Skeletal muscle satellite cell (primary cell): ENCODE results near the gene USF3.
"Not testable (repeated sequence)": the region's sequence is repeated elsewhere in the genome, so short reads cannot be mapped to it uniquely, and the experiment has no call there.

Experiments
- H3K27me3 ChIP-seq: 2 replicates; pipeline ENCODE4 v1.7.0; 2013; ENCODE audit warnings: low read length; ENCODE audit not compliant: control insufficient read depth, insufficient read depth
- H3K36me3 ChIP-seq: 2 replicates; pipeline ENCODE4 v1.7.0; 2013; ENCODE audit warnings: mild to moderate bottlenecking, control low read depth, low read length; ENCODE audit not compliant: insufficient read depth
- H3K4me1 ChIP-seq: 2 replicates; pipeline ENCODE4 v1.7.0; 2013; ENCODE audit warnings: low read length; ENCODE audit not compliant: control insufficient read depth, insufficient read depth
- H3K4me2 ChIP-seq: 2 replicates; pipeline ENCODE4 v1.7.0; 2013; ENCODE audit warnings: mild to moderate bottlenecking, low read length
- H3K4me3 ChIP-seq: 2 replicates; pipeline ENCODE4 v1.7.0; 2013; ENCODE audit warnings: low read length
- H3K9ac ChIP-seq: 2 replicates; pipeline ENCODE4 v1.7.0; 2013; ENCODE audit warnings: mild to moderate bottlenecking, low read depth, low read length, moderate library complexity
- H3K9me3 ChIP-seq: replicated peaks from 2 replicates; pipeline ENCODE4 v1.7.0; 2013; ENCODE audit warnings: mild to moderate bottlenecking, control low read depth, low read length

Gene USF3

GRCh38 chr3:113648524-113648923 lies 47.9 kb downstream of the USF3 start:
- peaks cover 8% of the 10 kb centered on the region for H3K9me3 ChIP-seq
- H3K4me2 ChIP-seq, result no peak overlapping the region
- H3K36me3 ChIP-seq, result no peaks in the 10 kb centered on the region
- H3K4me3 ChIP-seq, result no peak overlapping the region
- H3K27me3 ChIP-seq, result no peaks in the 10 kb centered on the region
- no peaks in the 10 kb centered on the region for H3K4me1 ChIP-seq
- no peak overlapping the region for H3K9ac ChIP-seq

- Histone ChIP-seq H3K27me3 (no peaks in the 10 kb centered on the region), H3K9ac (no peak overlapping the region), H3K4me1 (no peaks in the 10 kb centered on the region), H3K36me3 (no peaks in the 10 kb centered on the region), H3K9me3 (peaks cover 8% of the 10 kb centered on the region), H3K4me2 (no peak overlapping the region), H3K4me3 (no peak overlapping the region)
Observed at GRCh38 chr3:113643583-113643982, 52.9 kb downstream of the USF3 start.

GRCh38 chr3:113638910-113639309 lies 57.5 kb downstream of the USF3 start:
- Histone ChIP-seq H3K36me3 (no peaks in the 10 kb centered on the region), H3K4me3 (no peak overlapping the region), H3K4me2 (no peak overlapping the region), H3K9ac (no peak overlapping the region), H3K9me3 (peaks cover 2% of the 10 kb centered on the region), H3K4me1 (no peaks in the 10 kb centered on the region), H3K27me3 (no peaks in the 10 kb centered on the region)

- no peak overlapping the region for H3K4me3 ChIP-seq
- H3K4me1 ChIP-seq, result no peaks in the 10 kb centered on the region
- no peaks in the 10 kb centered on the region for H3K27me3 ChIP-seq
- no peaks in the 10 kb centered on the region for H3K9me3 ChIP-seq
- H3K36me3 ChIP-seq, result no peaks in the 10 kb centered on the region
- no peak overlapping the region for H3K4me2 ChIP-seq
- no peak overlapping the region for H3K9ac ChIP-seq
Observed at GRCh38 chr3:113637756-113638155, 58.7 kb downstream of the USF3 start.

- not testable (repeated sequence) for H3K9ac ChIP-seq, H3K27me3 ChIP-seq, H3K4me2 ChIP-seq, H3K9me3 ChIP-seq, H3K4me3 ChIP-seq, H3K4me1 ChIP-seq, H3K36me3 ChIP-seq
Observed at GRCh38 chr3:113636034-113636433, 60.4 kb downstream of the USF3 start.

- Histone ChIP-seq H3K4me2 (no peak overlapping the region), H3K27me3 (peaks cover 11% of the 10 kb centered on the region), H3K9me3 (no peaks in the 10 kb centered on the region), H3K4me3 (no peak overlapping the region), H3K36me3 (no peaks in the 10 kb centered on the region), H3K4me1 (no peaks in the 10 kb centered on the region), H3K9ac (no peak overlapping the region)
Observed at GRCh38 chr3:113634782-113635474, 61.5 kb downstream of the USF3 start.

GRCh38 chr3:113631573-113631972 lies 64.9 kb downstream of the USF3 start:
- Histone ChIP-seq H3K4me2 (no peak overlapping the region), H3K9ac (no peak overlapping the region), H3K36me3 (no peaks in the 10 kb centered on the region), H3K9me3 (no peaks in the 10 kb centered on the region), H3K27me3 (peaks cover 23% of the 10 kb centered on the region), H3K4me3 (no peak overlapping the region), H3K4me1 (no peaks in the 10 kb centered on the region)

- H3K27me3 ChIP-seq, result peaks cover 23% of the 10 kb centered on the region
- no peak overlapping the region for H3K9ac ChIP-seq
- no peak overlapping the region for H3K4me3 ChIP-seq
- H3K4me1 ChIP-seq, result no peaks in the 10 kb centered on the region
- H3K36me3 ChIP-seq, result no peaks in the 10 kb centered on the region
- H3K9me3 ChIP-seq, result no peaks in the 10 kb centered on the region
- H3K4me2 ChIP-seq, result no peak overlapping the region
Observed at GRCh38 chr3:113630956-113631542, 65.4 kb downstream of the USF3 start.

- H3K36me3 ChIP-seq, result no peaks in the 10 kb centered on the region
- no peak overlapping the region for H3K9ac ChIP-seq
- H3K4me2 ChIP-seq, result peak overlapping the region; percentile 31
- peaks cover 23% of the 10 kb centered on the region for H3K27me3 ChIP-seq
- no peaks in the 10 kb centered on the region for H3K9me3 ChIP-seq
- H3K4me3 ChIP-seq, result no peak overlapping the region
- no peaks in the 10 kb centered on the region for H3K4me1 ChIP-seq
Observed at GRCh38 chr3:113629584-113630421, 66.6 kb downstream of the USF3 start.

GRCh38 chr3:113628788-113629187 lies 67.7 kb downstream of the USF3 start:
- Histone ChIP-seq H3K9ac (no peak overlapping the region), H3K27me3 (peaks cover 30% of the 10 kb centered on the region), H3K9me3 (no peaks in the 10 kb centered on the region), H3K4me1 (no peaks in the 10 kb centered on the region), H3K4me3 (no peak overlapping the region), H3K36me3 (no peaks in the 10 kb centered on the region), H3K4me2 (no peak overlapping the region)

GRCh38 chr3:113628316-113628715 lies 68.1 kb downstream of the USF3 start:
- Histone ChIP-seq H3K9me3 (no peaks in the 10 kb centered on the region), H3K36me3 (no peaks in the 10 kb centered on the region), H3K9ac (no peak overlapping the region)

More at GRCh38 chr3:113628316-113628715, 68.1 kb downstream of the USF3 start:
- H3K4me3 ChIP-seq, result no peak overlapping the region
- H3K27me3 ChIP-seq, result peaks cover 31% of the 10 kb centered on the region
- H3K4me1 ChIP-seq, result no peaks in the 10 kb centered on the region
- H3K4me2 ChIP-seq, result no peak overlapping the region
